ENCODE measurements around the gene DUS4L. TPM values are rescaled to one million over a fixed set of nuclear protein-coding genes. Genes with fewer than 3 reads are reported as not detected.

The DUS4L gene
- total RNA-seq, 4 donors from 2014 or later, result 4.1 to 9.2 (median 7.7) TPM

- TF ChIP-seq POLR2A (IDR thresholded peaks at IDR 0.05) (no peak), CTCF (IDR thresholded peaks at IDR 0.05) (no peak)
Observed at GRCh38 chr7:107593025-107593410, 29.2 kb downstream of the DUS4L start.

GRCh38 chr7:107594961-107595737, 31.4 kb downstream of the DUS4L start:
- DNase-seq, result no peak
- no peaks in the 10 kb centered on the region for H3K27me3 ChIP-seq
- no peaks in the 10 kb centered on the region for H3K9me3 ChIP-seq
- H3K4me1 ChIP-seq, result no peaks in the 10 kb centered on the region
- TF ChIP-seq CTCF (IDR thresholded peaks at IDR 0.05) (no peak), POLR2A (IDR thresholded peaks at IDR 0.05) (no peak)
- peak overlapping the region in 1 of 4 donors; percentile 62 for H3K27ac ChIP-seq
- H3K4me3 ChIP-seq, result no peak overlapping the region
- peaks cover 0 to 30% (median 0%) of the 10 kb centered on the region in 3 donors for H3K36me3 ChIP-seq

More at GRCh38 chr7:107593025-107593410, 29.2 kb downstream of the DUS4L start:
- Histone ChIP-seq H3K4me1 (no peaks in the 10 kb centered on the region), H3K27ac (no peak overlapping the region), H3K9me3 (no peaks in the 10 kb centered on the region), H3K36me3 (peaks cover 0 to 28% (median 0%) of the 10 kb centered on the region in 3 donors), H3K27me3 (no peaks in the 10 kb centered on the region), H3K4me3 (no peak overlapping the region)
- no peak for DNase-seq

GRCh38 chr7:107596881-107597581, 33.3 kb downstream of the DUS4L start:
- H3K36me3 ChIP-seq, result peaks cover 0 to 43% (median 0%) of the 10 kb centered on the region in 3 donors
- no peak overlapping the region for H3K27ac ChIP-seq
- no peaks in the 10 kb centered on the region for H3K27me3 ChIP-seq
- H3K4me1 ChIP-seq, result no peaks in the 10 kb centered on the region
- H3K4me3 ChIP-seq, result no peak overlapping the region
- H3K9me3 ChIP-seq, result no peaks in the 10 kb centered on the region
- DNase-seq, result no peak
- TF ChIP-seq CTCF (IDR thresholded peaks at IDR 0.05) (no peak), POLR2A (IDR thresholded peaks at IDR 0.05) (no peak)

- TF ChIP-seq POLR2A (IDR thresholded peaks at IDR 0.05) (no peak), CTCF (IDR thresholded peaks at IDR 0.05) (no peak)
Observed at GRCh38 chr7:107597582-107597916, 33.8 kb downstream of the DUS4L start.

GRCh38 chr7:107597953-107598352, 34.2 kb downstream of the DUS4L start:
- DNase-seq, result no peak
- no peak for TF ChIP-seq POLR2A (IDR thresholded peaks at IDR 0.05)
- TF ChIP-seq CTCF (IDR thresholded peaks at IDR 0.05), result no peak
- H3K9me3 ChIP-seq, result no peaks in the 10 kb centered on the region
- H3K27me3 ChIP-seq, result no peaks in the 10 kb centered on the region
- no peak overlapping the region for H3K4me3 ChIP-seq
- no peak overlapping the region for H3K27ac ChIP-seq
- peaks cover 0 to 48% (median 0%) of the 10 kb centered on the region in 3 donors for H3K36me3 ChIP-seq
- no peaks in the 10 kb centered on the region for H3K4me1 ChIP-seq

More at GRCh38 chr7:107597582-107597916, 33.8 kb downstream of the DUS4L start:
- H3K27me3 ChIP-seq, result no peaks in the 10 kb centered on the region
- H3K4me3 ChIP-seq, result no peak overlapping the region
- no peak overlapping the region for H3K27ac ChIP-seq
- no peaks in the 10 kb centered on the region for H3K4me1 ChIP-seq
- peaks cover 0 to 48% (median 0%) of the 10 kb centered on the region in 3 donors for H3K36me3 ChIP-seq
- DNase-seq, result no peak
- H3K9me3 ChIP-seq, result no peaks in the 10 kb centered on the region

All from Peyer's patch (tissue), 4 donors.